ENCODE results near the gene OR14C36.
"Not testable (repeated sequence)": the region's sequence is repeated elsewhere in the genome, so short reads cannot be mapped to it uniquely, and the experiment has no call there.

OR14C36 gene

GRCh38 chr1:248348475-248348874 is at the start of gene OR14C36:
TSS of gene OR14C36 (plus strand) at chr1:248348775. CDS start at chr1:248348775, 0 bp downstream.
- no peak for DNase-seq

GRCh38 chr1:248303324-248303723 is 45.3 kb upstream of the OR14C36 start, which contains the start of gene OR2T12:
TSS of gene OR2T12 (minus strand) at chr1:248303424. CDS start at chr1:248295578, 7,846 bp downstream.
- no peak for DNase-seq

- not testable (repeated sequence) for DNase-seq
Measured at GRCh38 chr1:248305672-248306071, 42.9 kb upstream of the OR14C36 start.

GRCh38 chr1:248306103-248306502 is 42.5 kb upstream of the OR14C36 start:
- DNase-seq: no peak

GRCh38 chr1:248306740-248307139 is 41.8 kb upstream of the OR14C36 start:
- not testable (repeated sequence) for DNase-seq

GRCh38 chr1:248316796-248317195 is 31.8 kb upstream of the OR14C36 start:
- no peak for DNase-seq

- DNase-seq: no peak
Measured at GRCh38 chr1:248324468-248324867, 24.1 kb upstream of the OR14C36 start, which contains the start of gene OR2M7. TSS of gene OR2M7 (minus strand) at chr1:248324568. CDS start at chr1:248324568, 0 bp downstream.

- no peak for DNase-seq
Measured at GRCh38 chr1:248343451-248343850, 5.1 kb upstream of the OR14C36 start.

GRCh38 chr1:248359415-248359814 is 10.8 kb downstream of the OR14C36 start:
- no peak for DNase-seq

- no peak for DNase-seq
Measured at GRCh38 chr1:248361121-248361715, 12.6 kb downstream of the OR14C36 start, which contains the start of gene OR2T4. TSS of gene OR2T4 (plus strand) at chr1:248361665. CDS start at chr1:248361665, 0 bp downstream.

- no peak for DNase-seq
Measured at GRCh38 chr1:248366609-248367008, 18.0 kb downstream of the OR14C36 start.

- DNase-seq: no peak
Measured at GRCh38 chr1:248372394-248372793, 23.8 kb downstream of the OR14C36 start.

GRCh38 chr1:248373761-248374160 is 25.2 kb downstream of the OR14C36 start:
- DNase-seq: no peak

- no peak for DNase-seq
Measured at GRCh38 chr1:248375446-248375845, 26.9 kb downstream of the OR14C36 start, which contains the start of gene OR2T6. TSS of gene OR2T6 (plus strand) at chr1:248375746. CDS start at chr1:248387609, 11,863 bp downstream.

- no peak for DNase-seq
Measured at GRCh38 chr1:248376916-248377315, 28.3 kb downstream of the OR14C36 start.

GRCh38 chr1:248380854-248381253 is 32.3 kb downstream of the OR14C36 start:
- DNase-seq: no peak

GRCh38 chr1:248388426-248388825 is 39.9 kb downstream of the OR14C36 start:
- no peak for DNase-seq

- DNase-seq: no peak
Measured at GRCh38 chr1:248393050-248393449, 44.5 kb downstream of the OR14C36 start.

Data from right hindlimb (tissue), 1 donor.